Measurements from ENCODE around the gene OR8A1.

Gene OR8A1

GRCh38 chr11:124569697-124570096, at the start of gene OR8A1:
Gene OR8A1 (plus strand): TSS chr11:124569997. CDS start chr11:124570120, 123 bp downstream.
- no peak for TF ChIP-seq CTCF (conservative IDR thresholded peaks at IDR 0.05)
- H3K27ac ChIP-seq: no peak within 1 kb of the TSS

- no peak for TF ChIP-seq CTCF (conservative IDR thresholded peaks at IDR 0.05)
- H3K27ac ChIP-seq: no peak overlapping the region
Measured at GRCh38 chr11:124520550-124520854, 49.3 kb upstream of the OR8A1 start.

GRCh38 chr11:124533626-124534025, 36.2 kb upstream of the OR8A1 start:
- TF ChIP-seq CTCF (conservative IDR thresholded peaks at IDR 0.05): no peak
- no peak overlapping the region for H3K27ac ChIP-seq

DNA sequence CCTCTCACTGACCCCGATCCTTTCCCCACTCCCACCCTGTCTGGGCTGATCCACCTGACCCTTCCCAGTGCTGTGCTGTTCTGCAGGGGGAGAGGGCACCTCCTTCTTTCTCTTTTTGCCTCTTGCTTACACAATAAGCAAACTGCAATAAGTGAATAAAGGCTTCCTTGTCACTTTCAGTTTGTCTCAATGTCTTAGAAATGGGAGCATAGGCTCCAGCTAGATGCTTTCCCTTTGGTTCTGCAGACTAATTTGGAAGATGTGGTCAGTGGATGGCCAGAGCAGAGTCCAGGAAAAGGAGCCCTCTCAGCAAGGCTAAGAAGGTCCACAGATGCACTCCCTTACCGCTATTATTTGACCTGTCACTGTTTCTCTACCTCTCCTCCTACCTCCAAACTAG, 35.7 kb upstream of the OR8A1 start:
- no peak overlapping the region for H3K27ac ChIP-seq
- no peak for TF ChIP-seq CTCF (conservative IDR thresholded peaks at IDR 0.05)

DNA sequence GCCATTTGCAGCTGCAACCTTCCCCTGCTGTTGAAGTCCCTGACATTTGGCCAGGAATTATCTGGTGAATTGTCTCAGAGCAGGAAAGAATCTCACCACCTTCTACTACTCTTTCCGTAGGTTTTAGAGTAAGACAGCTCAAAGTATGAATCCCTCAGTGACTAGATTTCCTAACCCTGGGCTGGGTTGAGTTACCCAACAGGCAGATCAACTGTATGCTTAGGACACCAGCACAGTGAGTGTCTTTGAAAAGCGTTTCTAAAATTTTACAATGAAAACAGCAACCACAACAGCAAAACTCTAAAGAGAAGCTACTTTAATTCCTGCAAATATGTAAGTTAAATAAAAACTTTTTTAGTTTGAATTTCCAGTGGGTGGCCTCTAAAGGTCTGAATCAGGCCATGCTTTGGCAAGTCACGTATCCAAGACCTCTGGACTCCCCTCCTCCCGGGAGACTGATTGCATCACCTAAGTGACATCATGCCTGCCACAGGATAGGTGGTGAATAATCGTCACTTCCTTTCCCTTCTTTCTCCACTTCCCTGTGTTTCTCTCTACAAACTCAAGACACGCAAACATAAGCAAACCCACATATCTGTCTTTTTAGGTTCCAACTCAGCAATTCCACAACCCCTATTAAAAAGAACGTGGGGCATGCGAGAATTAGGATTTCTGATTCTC, 34.1 kb upstream of the OR8A1 start:
- TF ChIP-seq CTCF (conservative IDR thresholded peaks at IDR 0.05): no peak

GRCh38 chr11:124536520-124536919, 33.3 kb upstream of the OR8A1 start:
- TF ChIP-seq CTCF (conservative IDR thresholded peaks at IDR 0.05): no peak
- H3K27ac ChIP-seq: no peak overlapping the region

More for the DNA sequence above, 34.1 kb upstream of the OR8A1 start:
- no peak overlapping the region for H3K27ac ChIP-seq

DNA sequence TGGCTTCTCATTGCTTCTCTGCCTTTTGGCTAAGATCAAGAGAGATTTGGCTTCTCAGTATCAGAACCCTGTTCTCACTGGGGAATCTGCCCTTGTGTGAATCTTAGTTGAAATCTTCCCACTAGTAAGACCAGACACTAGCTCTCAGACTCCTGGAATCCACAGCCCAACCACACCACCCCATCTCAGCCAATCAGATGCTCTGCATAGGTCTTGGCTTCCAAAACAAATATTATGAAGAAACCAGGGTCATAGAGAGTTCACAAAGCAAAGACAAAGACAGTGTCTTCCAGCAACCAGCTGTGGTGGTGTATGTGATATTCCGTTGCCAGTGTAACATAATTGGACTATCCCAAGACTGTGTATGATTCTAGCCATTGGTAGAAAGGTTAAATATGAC, 31.8 kb upstream of the OR8A1 start:
- no peak overlapping the region for H3K27ac ChIP-seq
- TF ChIP-seq CTCF (conservative IDR thresholded peaks at IDR 0.05): no peak

Measured in VCaP (cell line).